Transverse colon (tissue), 4 donors: ENCODE measurements around the gene LRBA. TPM values are rescaled to one million over a fixed set of nuclear protein-coding genes. Genes with fewer than 3 reads are reported as not detected.

Source experiments
- DNase-seq: peaks from one replicate; pipeline ENCODE4 v3.0.0-alpha.2; 2019
- H3K27ac ChIP-seq, 4 donors: fragments of 200-600 bp; sonication (generic); 2 replicates each; pipeline ENCODE4 v1.5.1; 2016 to 2018; ENCODE audit warnings: inconsistent platforms in 4 of 4
- H3K27me3 ChIP-seq: fragments of 200-600 bp; sonication (generic); 2 replicates; pipeline ENCODE4 v1.5.1; 2017; ENCODE audit warnings: inconsistent platforms
- H3K36me3 ChIP-seq, 4 donors: fragments of 200-600 bp; sonication (generic); 2 replicates each; pipeline ENCODE4 v1.5.1; 2017 to 2019; ENCODE audit warnings: inconsistent platforms in 4 of 4
- H3K4me1 ChIP-seq, 4 donors: fragments of 200-600 bp; sonication (generic); 2 replicates each; pipeline ENCODE4 v1.5.1; 2017 to 2020; ENCODE audit warnings: inconsistent platforms in 4 of 4
- H3K4me3 ChIP-seq, 4 donors: fragments of 200-600 bp; sonication (generic); 1 replicate in 1 of 4; 2 replicates in 3 of 4; pipeline versions ENCODE4 v1.5.1 to v1.6.1; 2017 to 2019; ENCODE audit warnings: inconsistent platforms in 4 of 4
- H3K9me3 ChIP-seq, 2 donors: fragments of 200-600 bp; sonication (generic); 2 replicates each; pipeline ENCODE4 v1.5.1; 2017 to 2019; ENCODE audit warnings: inconsistent platforms in 2 of 2
- CTCF ChIP-seq, 5 experiments: fragments of 200-600 bp in 3 of 5; fragments of 450-650 bp in 2 of 5; sonication (generic) in 3 of 5; IDR thresholded peaks; 1 replicate in 2 of 5; 2 replicates in 3 of 5; pipeline ENCODE4 v1.5.1; 2016 to 2017; ENCODE audit warnings: antibody characterized with exemption in 5 of 5, inconsistent platforms in 3 of 5, mild to moderate bottlenecking in 2 of 5, moderate library complexity in 1 of 5
- EP300 ChIP-seq: sonication (generic); formaldehyde crosslinking; IDR thresholded peaks from one replicate; pipeline ENCODE4 v1.6.1; 2017; ENCODE audit warnings: antibody characterized with exemption, low read depth
- POLR2A ChIP-seq: fragments of 450-650 bp; IDR thresholded peaks from one replicate; pipeline ENCODE4 v1.6.1; 2016; ENCODE audit warnings: antibody characterized with exemption, mild to moderate bottlenecking, moderate library complexity
- POLR2AphosphoS5 ChIP-seq, 3 donors: sonication (generic); formaldehyde crosslinking; IDR thresholded peaks; one replicate each; pipeline ENCODE4 v1.6.1; 2016; ENCODE audit warnings: antibody characterized with exemption in 3 of 3
- WGBS, 2 donors: methylation state at CpG; one replicate each; pipeline ENCODE4 v1.1.5; 2018; ENCODE audit warnings: low coverage in 1 of 2; 5-methylcytosine and 5-hydroxymethylcytosine counted together
- in situ Hi-C, 4 donors: fragments of 200-750 bp; cut with MboI; loops; one replicate each; pipeline versions ENCODE4 v1.15.0 to v1.15.1; 2017; ENCODE audit warnings: low sequenced_read_pairs in 3 of 4, low pct_ligation_motif_present in 1 of 4, low pct_unique_long_range_greater_than_20kb in 1 of 4
- intact Hi-C: fragments of 100-400 bp; cut with DNase I; formaldehyde crosslinking; loops from one replicate; pipeline ENCODE4 v1.15.1; 2023; ENCODE audit warnings: low total_unique reads
- total RNA-seq, 4 donors: library from RNA; depleted of rRNA; stranded (reverse); fragments of >200 nt; gene quantifications; one replicate each; pipeline ENCODE4 v1.1.0, GENCODE V29; 2016

Gene LRBA
- total RNA-seq, 4 donors from 2014 or later = 82.7 to 125 (median 112) TPM

GRCh38 chr4:150987204-150987603 is 27.9 kb downstream of the LRBA start:
- Histone ChIP-seq H3K27ac (no peak overlapping the region), H3K9me3 (no peaks in the 10 kb centered on the region), H3K27me3 (no peaks in the 10 kb centered on the region), H3K4me3 (no peak overlapping the region), H3K36me3 (no peaks in the 10 kb centered on the region), H3K4me1 (no peaks in the 10 kb centered on the region)
- intact Hi-C loops (no loop called here), in situ Hi-C loops (no loop called here)
- TF ChIP-seq POLR2AphosphoS5 (IDR thresholded peaks at IDR 0.05) = no peak
- TF ChIP-seq CTCF (IDR thresholded peaks at IDR 0.05) = no peak
- no peak for TF ChIP-seq EP300
- 97% methylated on average over 3 of the region's 3 CpGs; no CpG with 5 or more reads in 1 of the 2 donors for WGBS, 2 donors
- no peak for DNase-seq

GRCh38 chr4:150986085-150986484 is 29.0 kb downstream of the LRBA start:
- TF ChIP-seq POLR2AphosphoS5 (IDR thresholded peaks at IDR 0.05) = no peak
- no peak for TF ChIP-seq EP300
- TF ChIP-seq POLR2A = no peak
- no peak for TF ChIP-seq CTCF (IDR thresholded peaks at IDR 0.05)
- intact Hi-C loops (no loop called here), in situ Hi-C loops (no loop called here)
- no peaks in the 10 kb centered on the region for H3K36me3 ChIP-seq
- H3K9me3 ChIP-seq = no peaks in the 10 kb centered on the region
- no peaks in the 10 kb centered on the region for H3K4me1 ChIP-seq
- no peaks in the 10 kb centered on the region for H3K27me3 ChIP-seq
- H3K27ac ChIP-seq = no peak overlapping the region
- H3K4me3 ChIP-seq = no peak overlapping the region
- 92 to 95% methylated on average over 4 of the region's 4 CpGs for WGBS, 2 donors
- no peak for DNase-seq

- H3K9me3 ChIP-seq = no peaks in the 10 kb centered on the region
- no peaks in the 10 kb centered on the region for H3K36me3 ChIP-seq
- intact Hi-C loops = no loop called here
- TF ChIP-seq POLR2A (no peak), EP300 (no peak), CTCF (IDR thresholded peaks at IDR 0.05) (no peak), POLR2AphosphoS5 (IDR thresholded peaks at IDR 0.05) (no peak)
- no peak overlapping the region for H3K4me3 ChIP-seq
- DNase-seq = no peak
- in situ Hi-C loops = no loop called here
- H3K4me1 ChIP-seq = peaks cover 0 to 11% (median 5%) of the 10 kb centered on the region in 4 donors
- no peak overlapping the region for H3K27ac ChIP-seq
- H3K27me3 ChIP-seq = no peaks in the 10 kb centered on the region
- WGBS, 2 donors = 78 to 81% methylated on average over 3 of the region's 3 CpGs
Measured at GRCh38 chr4:150983851-150984250, 31.2 kb downstream of the LRBA start.

GRCh38 chr4:150982557-150983233 is 32.4 kb downstream of the LRBA start:
- in situ Hi-C loops (no loop called here), intact Hi-C loops (no loop called here)
- 100% methylated on average over 1 of the region's 1 CpG; no CpG with 5 or more reads in 1 of the 2 donors for WGBS, 2 donors
- Histone ChIP-seq H3K4me1 (peaks cover 0 to 12% (median 5%) of the 10 kb centered on the region in 4 donors), H3K36me3 (no peaks in the 10 kb centered on the region), H3K4me3 (no peak overlapping the region), H3K9me3 (no peaks in the 10 kb centered on the region), H3K27me3 (no peaks in the 10 kb centered on the region), H3K27ac (no peak overlapping the region)
- no peak for TF ChIP-seq POLR2A
- no peak for TF ChIP-seq POLR2AphosphoS5 (IDR thresholded peaks at IDR 0.05)
- no peak for TF ChIP-seq EP300
- TF ChIP-seq CTCF (IDR thresholded peaks at IDR 0.05) = no peak
- no peak for DNase-seq
